SU-DHL-6 (cell line): ENCODE results near the gene MYH2.
"Not testable (repeated sequence)": the region's sequence is repeated elsewhere in the genome, so short reads cannot be mapped to it uniquely, and the experiment has no call there.

Experiments
- H2AFZ ChIP-seq: fragments of 200-600 bp; sonication (generic); 2 replicates; pipeline ENCODE4 v1.6.1; 2014; ENCODE audit warnings: low read depth, mild to moderate bottlenecking, moderate library complexity, mixed read lengths, antibody characterized with exemption, low read length; ENCODE audit not compliant: severe bottlenecking
- H3F3A ChIP-seq: fragments of 200-600 bp; shearing (Covaris generic); 2 replicates; pipeline ENCODE4 v1.6.0; 2016; ENCODE audit warnings: antibody characterized with exemption, mild to moderate bottlenecking; ENCODE audit not compliant: insufficient read depth
- H3K27ac ChIP-seq: fragments of 200-600 bp; sonication (generic); 2 replicates; pipeline ENCODE4 v1.5.1; 2016; ENCODE audit warnings: low read depth, mild to moderate bottlenecking, low read length, moderate library complexity, mixed read lengths
- H3K27me3 ChIP-seq: fragments of 200-600 bp; sonication (generic), shearing (Covaris generic); 2 replicates; pipeline ENCODE4 v1.6.0; 2014; ENCODE audit warnings: mild to moderate bottlenecking, low read length
- H3K36me3 ChIP-seq: fragments of 200-600 bp; sonication (generic); 2 replicates; pipeline ENCODE4 v1.6.1; 2014; ENCODE audit warnings: mild to moderate bottlenecking, low read length, mixed read lengths
- H3K4me2 ChIP-seq: fragments of 300-600, 200-600 bp; shearing (Covaris generic), sonication (generic); 2 replicates; pipeline ENCODE4 v1.6.0; 2014; ENCODE audit warnings: low read length, low read depth, mild to moderate bottlenecking; ENCODE audit not compliant: poor library complexity, severe bottlenecking
- H3K4me3 ChIP-seq: fragments of 200-600 bp; sonication (generic); 2 replicates; pipeline ENCODE4 v1.5.1; 2014; ENCODE audit warnings: antibody characterized with exemption, low read length, mild to moderate bottlenecking, mixed read lengths; ENCODE audit not compliant: insufficient read depth, poor library complexity, severe bottlenecking
- H3K79me2 ChIP-seq: fragments of 200-600 bp; sonication (generic); 2 replicates; pipeline ENCODE4 v1.6.1; 2014; ENCODE audit warnings: mild to moderate bottlenecking, low read length, moderate library complexity; ENCODE audit not compliant: insufficient read depth
- H3K9ac ChIP-seq: fragments of 200-600 bp; sonication (generic); 2 replicates; pipeline ENCODE4 v1.7.0; 2014; ENCODE audit warnings: mild to moderate bottlenecking, low read length
- H3K9me2 ChIP-seq: fragments of 200-600 bp; sonication (generic); replicated peaks from 2 replicates; pipeline ENCODE4 v1.6.1; 2014; ENCODE audit warnings: low read length; ENCODE audit not compliant: insufficient read depth
- H3K9me3 ChIP-seq: fragments of 200-600 bp; sonication (generic); 2 replicates; pipeline ENCODE4 v1.6.1; 2014; ENCODE audit warnings: low read length, mixed read lengths; ENCODE audit not compliant: insufficient read depth
- H4K20me1 ChIP-seq: fragments of 200-600 bp; sonication (generic); 2 replicates; pipeline ENCODE4 v1.6.1; 2014; ENCODE audit warnings: low read depth, mild to moderate bottlenecking, antibody characterized with exemption, low read length, moderate library complexity, mixed read lengths
- EZH2phosphoT487 ChIP-seq: fragments of 200-600 bp; sonication (generic), shearing (Covaris generic); conservative IDR thresholded peaks from 2 replicates; pipeline ENCODE4 v1.6.1; 2018; ENCODE audit warnings: mild to moderate bottlenecking, antibody characterized with exemption, low read length, moderate library complexity, mixed read lengths
- TF ChIP-seq, protein P1 (sequence below): fragments of 200-600 bp; sonication (generic); IDR thresholded peaks from one replicate; pipeline ENCODE4 v1.5.1; 2017; ENCODE audit warnings: antibody characterized with exemption, mild to moderate bottlenecking, low read length, moderate library complexity; ENCODE audit not compliant: insufficient read depth, poor library complexity, severe bottlenecking

Gene MYH2

GRCh38 chr17:10547351-10547750 lies 2.1 kb downstream of the MYH2 start:
- H4K20me1 ChIP-seq, result no peaks in the 10 kb centered on the region
- H3K9me3 ChIP-seq, result 0 out of 2 replicates have a peak, but pooled peaks cover 1% of the 10 kb centered on the region
- no peaks in the 10 kb centered on the region for H3F3A ChIP-seq
- no peak overlapping the region for H3K9ac ChIP-seq
- H3K9me2 ChIP-seq, result no peaks in the 10 kb centered on the region
- H3K27ac ChIP-seq, result no peak overlapping the region
- H2AFZ ChIP-seq, result no peak overlapping the region
- H3K79me2 ChIP-seq, result no peaks in the 10 kb centered on the region
- TF ChIP-seq, protein P1, sequence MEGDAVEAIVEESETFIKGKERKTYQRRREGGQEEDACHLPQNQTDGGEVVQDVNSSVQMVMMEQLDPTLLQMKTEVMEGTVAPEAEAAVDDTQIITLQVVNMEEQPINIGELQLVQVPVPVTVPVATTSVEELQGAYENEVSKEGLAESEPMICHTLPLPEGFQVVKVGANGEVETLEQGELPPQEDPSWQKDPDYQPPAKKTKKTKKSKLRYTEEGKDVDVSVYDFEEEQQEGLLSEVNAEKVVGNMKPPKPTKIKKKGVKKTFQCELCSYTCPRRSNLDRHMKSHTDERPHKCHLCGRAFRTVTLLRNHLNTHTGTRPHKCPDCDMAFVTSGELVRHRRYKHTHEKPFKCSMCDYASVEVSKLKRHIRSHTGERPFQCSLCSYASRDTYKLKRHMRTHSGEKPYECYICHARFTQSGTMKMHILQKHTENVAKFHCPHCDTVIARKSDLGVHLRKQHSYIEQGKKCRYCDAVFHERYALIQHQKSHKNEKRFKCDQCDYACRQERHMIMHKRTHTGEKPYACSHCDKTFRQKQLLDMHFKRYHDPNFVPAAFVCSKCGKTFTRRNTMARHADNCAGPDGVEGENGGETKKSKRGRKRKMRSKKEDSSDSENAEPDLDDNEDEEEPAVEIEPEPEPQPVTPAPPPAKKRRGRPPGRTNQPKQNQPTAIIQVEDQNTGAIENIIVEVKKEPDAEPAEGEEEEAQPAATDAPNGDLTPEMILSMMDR, result no peak
- TF ChIP-seq EZH2phosphoT487, result no peak
- H3K27me3 ChIP-seq, result no peaks in the 10 kb centered on the region
- H3K36me3 ChIP-seq, result no peaks in the 10 kb centered on the region
- no peak overlapping the region for H3K4me2 ChIP-seq
- H3K4me3 ChIP-seq, result no peak overlapping the region

GRCh38 chr17:10543486-10543885 lies 6.0 kb downstream of the MYH2 start:
- H3K36me3 ChIP-seq, H3F3A ChIP-seq, H3K4me3 ChIP-seq, H2AFZ ChIP-seq, H3K4me2 ChIP-seq, H3K9me3 ChIP-seq, H3K27ac ChIP-seq, H3K9me2 ChIP-seq, H3K79me2 ChIP-seq, H3K9ac ChIP-seq, H4K20me1 ChIP-seq, H3K27me3 ChIP-seq: not testable (repeated sequence)

GRCh38 chr17:10541179-10541578 lies 8.3 kb downstream of the MYH2 start:
- not testable (repeated sequence) for H3K9me2 ChIP-seq, H3K4me2 ChIP-seq, H4K20me1 ChIP-seq, H3K27me3 ChIP-seq, H3K4me3 ChIP-seq, H3K27ac ChIP-seq, H3K9me3 ChIP-seq, H3K36me3 ChIP-seq, H3K79me2 ChIP-seq, H3F3A ChIP-seq, H2AFZ ChIP-seq, H3K9ac ChIP-seq

DNA sequence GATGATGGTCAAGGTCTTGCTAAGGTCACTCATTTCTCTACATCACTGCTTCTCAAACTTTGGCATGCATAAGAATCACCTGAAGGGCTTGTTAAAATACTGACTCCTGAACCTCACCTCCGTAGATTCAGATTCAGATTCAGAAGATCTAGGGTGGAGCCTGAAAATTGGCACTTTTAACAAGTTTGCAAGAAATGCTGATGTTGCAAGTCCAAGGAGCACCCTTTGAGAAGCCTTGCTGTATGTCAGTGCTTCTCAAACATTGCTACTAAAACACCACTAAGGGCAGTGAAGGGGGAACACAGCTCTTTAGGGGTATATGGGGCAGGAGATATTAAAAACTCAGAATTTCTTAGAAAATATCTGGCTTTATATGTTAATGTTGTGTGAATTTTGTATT lies 17.4 kb downstream of the MYH2 start:
- Histone ChIP-seq H4K20me1 (no peaks in the 10 kb centered on the region), H3K9me2 (no peaks in the 10 kb centered on the region), H3K27me3 (no peaks in the 10 kb centered on the region), H3K27ac (no peak overlapping the region), H3K4me3 (no peak overlapping the region), H3K4me2 (no peak overlapping the region), H3F3A (no peaks in the 10 kb centered on the region), H3K79me2 (no peaks in the 10 kb centered on the region), H3K36me3 (no peaks in the 10 kb centered on the region), H3K9me3 (no peaks in the 10 kb centered on the region), H3K9ac (no peak overlapping the region), H2AFZ (no peak overlapping the region)
- no peak for TF ChIP-seq EZH2phosphoT487
- TF ChIP-seq, protein P1, result no peak
